SK-N-SH (cell line): ENCODE data around the gene HSDL1. TPM values are rescaled to one million over a fixed set of nuclear protein-coding genes. Genes with fewer than 3 reads are reported as not detected.
A peak's percentile ranks its signal among the peaks of the same experiment; 100 is the strongest.

Experiments
- CTCF ChIA-PET: fragments of 300-600, 350-600 bp; formaldehyde crosslinking; extraction: SDS; loops from one replicate; lab custom pipeline; 2021; lab: Yijun Ruan, JAX
- POLR2A ChIA-PET: fragments of 350-600 bp; sonication (Branson Sonifier 250); formaldehyde crosslinking; extraction: SDS; loops from one replicate; lab custom pipeline; 2020; ENCODE audit warnings: antibody characterized with exemption, inconsistent platforms; lab: Yijun Ruan, JAX
- DNase-seq: peaks from one replicate; pipeline ENCODE4 v3.0.0; 2012
- H2AFZ ChIP-seq: fragments of 200-600 bp; sonication (generic); 2 replicates; pipeline ENCODE4 v1.8.1; 2016; ENCODE audit warnings: antibody characterized with exemption, mild to moderate bottlenecking, low read depth
- H3F3A ChIP-seq: fragments of 200-600 bp; sonication (generic); replicated peaks from 2 replicates; pipeline ENCODE3; 2016; ENCODE audit warnings: antibody characterized with exemption, mild to moderate bottlenecking; ENCODE audit not compliant: insufficient read depth
- H3K27ac ChIP-seq, 2 experiments: fragments of 200-500 bp in 1 of 2; fragments of 200-600 bp in 1 of 2; sonication (Bioruptor generic) in 1 of 2; sonication (generic), shearing (Covaris generic) in 1 of 2; 2 replicates each; pipeline versions ENCODE4 v1.5.1 to v1.6.1; 2014 to 2016; ENCODE audit warnings: low read depth in 2 of 2, inconsistent platforms in 1 of 2, low read length in 1 of 2, mild to moderate bottlenecking in 1 of 2, mixed read lengths in 1 of 2
- H3K27me3 ChIP-seq: fragments of 200-600 bp; sonication (generic), shearing (Covaris generic); 2 replicates; pipeline ENCODE4 v1.6.1; 2016; ENCODE audit warnings: mixed run types; ENCODE audit not compliant: insufficient read depth
- H3K36me3 ChIP-seq, 2 experiments: fragments of 200-500 bp in 1 of 2; fragments of 200-600 bp in 1 of 2; sonication (Bioruptor generic) in 1 of 2; sonication (generic) in 1 of 2; replicated peaks in 1 of 2; 2 replicates each; pipeline versions ENCODE3 to v1.5.1; 2014 to 2016; ENCODE audit warnings: low read length in 1 of 2, mild to moderate bottlenecking in 1 of 2; ENCODE audit not compliant: insufficient read depth in 2 of 2, control insufficient read depth in 1 of 2
- H3K4me1 ChIP-seq, 2 experiments: fragments of 200-500 bp in 1 of 2; fragments of 200-600 bp in 1 of 2; sonication (Bioruptor generic) in 1 of 2; sonication (generic), shearing (Covaris generic) in 1 of 2; 2 replicates each; pipeline versions ENCODE4 v1.5.1 to v1.6.1; 2014 to 2016; ENCODE audit warnings: low read depth in 1 of 2, low read length in 1 of 2, mixed run types in 1 of 2; ENCODE audit not compliant: insufficient read depth in 2 of 2, control insufficient read depth in 1 of 2
- H3K4me2 ChIP-seq: fragments of 200-600 bp; sonication (generic), shearing (Covaris generic); 2 replicates; pipeline ENCODE4 v1.6.1; 2017; ENCODE audit warnings: mixed run types
- H3K4me3 ChIP-seq, 2 experiments: fragments of 200-500 bp in 1 of 2; fragments of 200-600 bp in 1 of 2; sonication (Bioruptor generic) in 1 of 2; sonication (generic), shearing (Covaris generic) in 1 of 2; 2 replicates each; pipeline versions ENCODE4 v1.5.1 to v1.8.1; 2014 to 2016; ENCODE audit warnings: low read depth in 2 of 2, inconsistent platforms in 1 of 2, low read length in 1 of 2, mild to moderate bottlenecking in 1 of 2, mixed read lengths in 1 of 2, moderate library complexity in 1 of 2
- H3K79me2 ChIP-seq: fragments of 200-600 bp; sonication (generic); 2 replicates; pipeline ENCODE4 v1.8.1; 2017; ENCODE audit warnings: mild to moderate bottlenecking; ENCODE audit not compliant: insufficient read depth
- H3K9ac ChIP-seq: fragments of 200-600 bp; sonication (generic); 2 replicates; pipeline ENCODE4 v1.6.1; 2017; ENCODE audit warnings: mixed run types
- H3K9me2 ChIP-seq: fragments of 200-600 bp; sonication (generic); 2 replicates; pipeline ENCODE4 v1.6.1; 2017; ENCODE audit warnings: mixed run types
- H3K9me3 ChIP-seq: fragments of 200-600 bp; sonication (generic); 2 replicates; pipeline ENCODE4 v1.6.1; 2017; ENCODE audit warnings: mixed run types, mild to moderate bottlenecking, moderate library complexity
- H4K20me1 ChIP-seq: fragments of 200-600 bp; sonication (generic); 2 replicates; pipeline ENCODE4 v1.6.1; 2017; ENCODE audit warnings: mild to moderate bottlenecking, mixed run types; ENCODE audit not compliant: insufficient read depth
- EP300 ChIP-seq, 2 experiments: IDR thresholded peaks; 2 replicates each; pipeline versions ENCODE4 v1.4.0 to v1.6.1; 2012; ENCODE audit warnings: borderline replicate concordance in 1 of 2, low read depth in 1 of 2, low read length in 1 of 2
- IRF3 ChIP-seq: fragments of 150-350 bp; IDR thresholded peaks from 2 replicates; pipeline ENCODE4 v1.6.1; 2016; ENCODE audit warnings: mild to moderate bottlenecking, low read depth, low read length
- MAX ChIP-seq: IDR thresholded peaks from 2 replicates; pipeline ENCODE4 v1.4.0; 2012; ENCODE audit warnings: low read depth
- RAD21 ChIP-seq: IDR thresholded peaks from 2 replicates; pipeline ENCODE4 v1.6.1; 2012; ENCODE audit warnings: mild to moderate bottlenecking, low read length
- REST ChIP-seq: IDR thresholded peaks from 2 replicates; pipeline ENCODE4 v1.6.1; 2012; ENCODE audit warnings: mild to moderate bottlenecking, low read depth, low read length, moderate library complexity
- SIN3A ChIP-seq: IDR thresholded peaks from 2 replicates; pipeline ENCODE4 v1.6.1; 2012; ENCODE audit warnings: low read depth, mild to moderate bottlenecking, low read length, moderate library complexity, borderline replicate concordance
- TCF12 ChIP-seq: IDR thresholded peaks from 2 replicates; pipeline ENCODE4 v1.4.0; 2012
- WGBS: methylation state at CpG from one replicate; pipeline ENCODE4 v1.1.6; 2017; ENCODE audit warnings: low lambda C conversion rate; 5-methylcytosine and 5-hydroxymethylcytosine counted together
- polyA plus RNA-seq, 3 experiments: library from polyadenylated mRNA; depleted of rRNA; stranded (reverse); fragments of >200 nt; gene quantifications; 2 replicates each; pipeline ENCODE4 v1.2.3, GENCODE V29; 2012
- TF ChIP-seq, protein P1 (sequence below): IDR thresholded peaks from 2 replicates; pipeline ENCODE4; 2012
- TF ChIP-seq, protein P2 (sequence below): fragments of 150-350 bp; IDR thresholded peaks from 2 replicates; pipeline ENCODE4 v1.6.1; 2017; ENCODE audit warnings: antibody characterized with exemption, low read length, low read depth, borderline replicate concordance

Gene HSDL1
- polyA plus RNA-seq, 1 of the 3 experiments (the other 2 are of a cell fraction), result 14.5 TPM

DNA sequence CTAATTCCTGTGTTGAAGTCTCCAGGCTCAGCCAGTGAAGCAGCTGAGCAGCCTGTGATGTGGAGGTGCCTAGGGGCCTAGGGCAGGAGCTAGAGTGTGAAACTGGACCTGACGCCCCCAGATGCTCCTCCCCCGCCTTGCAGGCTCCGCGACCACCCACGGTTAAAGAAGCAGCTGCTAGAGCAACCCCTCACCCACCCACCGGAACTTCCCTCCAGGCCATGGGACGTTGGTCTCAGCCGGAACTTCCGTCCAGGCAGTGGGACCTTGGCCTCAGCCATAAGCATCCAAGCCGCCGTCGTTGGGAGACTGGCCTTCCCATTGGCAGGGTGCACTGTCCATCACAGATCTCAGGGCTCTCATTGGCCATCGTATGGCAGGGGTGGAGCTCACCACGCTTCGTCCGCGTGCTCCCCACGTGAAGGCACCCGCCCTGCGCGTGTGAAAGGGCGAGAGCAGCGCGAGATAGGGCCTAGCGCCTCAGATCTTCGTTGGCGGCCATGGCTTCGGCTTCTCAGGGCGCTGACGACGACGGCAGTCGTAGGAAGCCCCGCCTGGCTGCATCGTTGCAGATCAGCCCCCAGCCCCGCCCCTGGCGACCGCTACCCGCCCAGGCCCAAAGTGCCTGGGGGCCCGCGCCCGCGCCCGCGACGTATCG lies 45.9 kb upstream of the HSDL1 start, which contains the start of gene ADAD2:
Gene ADAD2 (plus strand): TSS at position 427 of the 658 bp plus-strand sequence. CDS start 74 bp downstream, at position 501.
- no peak for TF ChIP-seq REST
- TF ChIP-seq, protein P1, sequence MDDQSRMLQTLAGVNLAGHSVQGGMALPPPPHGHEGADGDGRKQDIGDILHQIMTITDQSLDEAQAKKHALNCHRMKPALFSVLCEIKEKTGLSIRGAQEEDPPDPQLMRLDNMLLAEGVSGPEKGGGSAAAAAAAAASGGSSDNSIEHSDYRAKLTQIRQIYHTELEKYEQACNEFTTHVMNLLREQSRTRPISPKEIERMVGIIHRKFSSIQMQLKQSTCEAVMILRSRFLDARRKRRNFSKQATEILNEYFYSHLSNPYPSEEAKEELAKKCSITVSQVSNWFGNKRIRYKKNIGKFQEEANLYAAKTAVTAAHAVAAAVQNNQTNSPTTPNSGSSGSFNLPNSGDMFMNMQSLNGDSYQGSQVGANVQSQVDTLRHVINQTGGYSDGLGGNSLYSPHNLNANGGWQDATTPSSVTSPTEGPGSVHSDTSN, result peak; percentile 81
- TF ChIP-seq, all 33 proteins: peak for 1
- Histone ChIP-seq H3K9me2 (no peaks in the 10 kb centered on the region), H3K79me2 (peaks cover 10% of the 10 kb centered on the region), H3F3A (no peaks in the 10 kb centered on the region), H2AFZ (no peak within 1 kb of the TSS), H4K20me1 (no peaks in the 10 kb centered on the region), H3K9me3 (no peaks in the 10 kb centered on the region), H3K36me3 (no peaks in the 10 kb centered on the region), H3K4me1 (peaks cover 0 to 2% of the 10 kb centered on the region in 2 experiments; a peak in 1 of 4 replicates), H3K27ac (no peak within 1 kb of the TSS), H3K27me3 (no peaks in the 10 kb centered on the region), H3K9ac (no peak within 1 kb of the TSS), H3K4me2 (no peak within 1 kb of the TSS), H3K4me3 (no peak within 1 kb of the TSS)
- DNase-seq, result peak; percentile 63
- POLR2A ChIA-PET, result no interaction called here
- 91% methylated on average over 15 of the region's 47 CpGs for WGBS
- CTCF ChIA-PET, result interaction anchor here (5.6 kb wide), 1 partner anchor 15 kb away, joined by 62 read pairs; no protein-coding TSS in a partner anchor

DNA sequence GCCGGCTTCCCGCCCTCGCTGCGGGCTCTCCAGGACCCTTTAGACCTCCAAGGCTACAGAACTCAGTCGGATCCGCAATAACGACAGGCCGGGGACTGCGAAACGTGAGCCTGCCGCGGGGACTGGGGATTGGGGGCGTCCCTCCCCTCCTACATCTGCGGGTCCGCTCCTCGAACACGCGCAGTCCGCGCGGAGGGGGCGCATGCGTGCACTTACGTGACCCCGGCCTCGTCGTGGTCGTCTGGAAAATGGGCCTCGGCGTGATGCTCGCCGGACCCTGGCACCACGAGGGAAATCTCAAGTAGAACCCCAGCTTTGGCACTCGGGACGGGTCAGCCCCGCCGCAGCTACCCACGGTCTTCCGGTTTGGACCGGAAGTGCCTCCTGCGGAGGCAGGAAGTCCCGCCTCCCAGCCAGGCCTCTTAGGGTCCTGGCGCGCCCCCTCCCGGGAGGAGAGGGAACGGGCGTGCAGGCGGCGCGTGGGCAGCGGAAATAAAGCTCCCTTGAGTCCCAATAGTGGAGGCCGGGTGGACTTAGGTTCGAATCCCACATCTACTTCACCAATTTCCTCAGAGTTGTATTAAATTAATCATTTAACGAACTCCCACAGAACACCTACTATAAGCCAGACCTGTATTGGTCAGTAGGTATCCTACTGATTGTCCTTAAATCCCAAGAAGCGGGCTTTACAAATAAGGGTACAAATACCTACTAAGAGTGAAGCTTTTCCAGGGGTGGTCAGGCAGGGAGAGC lies 41.9 kb upstream of the HSDL1 start, which contains the start of gene TAF1C:
Gene TAF1C (minus strand): TSS at position 373 of the 753 bp plus-strand sequence. CDS start 2,069 bp downstream, outside the sequence.
- H3K4me2 ChIP-seq, result peak within 1 kb of the TSS; percentile 92
- H2AFZ ChIP-seq, result peak within 1 kb of the TSS; percentile 97
- peak; percentile 99 for DNase-seq
- H3F3A ChIP-seq, result no peaks in the 10 kb centered on the region
- POLR2A ChIA-PET, result interaction anchor here (0.5 to 1.4 kb wide), 5 partner anchors 8 to 1439 kb away, joined by 3 to 7 read pairs (median 3); partner anchors contain the start of gene MBTPS1
- H3K9me3 ChIP-seq, result no peaks in the 10 kb centered on the region
- H4K20me1 ChIP-seq, result no peaks in the 10 kb centered on the region
- H3K9ac ChIP-seq, result peak within 1 kb of the TSS; percentile 88
- 7% methylated on average over 22 of the region's 55 CpGs for WGBS
- peaks cover 0 to 32% of the 10 kb centered on the region in 2 experiments for H3K36me3 ChIP-seq
- CTCF ChIA-PET, result interaction anchor here (0.6 to 5.6 kb wide), 71 partner anchors 8 to 307 kb away, joined by 3 to 62 read pairs (median 4); partner anchors contain the start of genes DNAAF1, HSDL1, KCNG4 and MBTPS1
- H3K9me2 ChIP-seq, result no peaks in the 10 kb centered on the region
- peaks cover 33% of the 10 kb centered on the region for H3K79me2 ChIP-seq
- H3K27me3 ChIP-seq, result no peaks in the 10 kb centered on the region
- peaks cover 0 to 11% of the 10 kb centered on the region in 2 experiments; a peak in 1 of 4 replicates for H3K4me1 ChIP-seq
- peak within 1 kb of the TSS; percentile 51 to 64; a peak in 3 of 4 replicates for H3K27ac ChIP-seq
- H3K4me3 ChIP-seq, result peak within 1 kb of the TSS; percentile 96 to 100
- TF ChIP-seq, protein P2, sequence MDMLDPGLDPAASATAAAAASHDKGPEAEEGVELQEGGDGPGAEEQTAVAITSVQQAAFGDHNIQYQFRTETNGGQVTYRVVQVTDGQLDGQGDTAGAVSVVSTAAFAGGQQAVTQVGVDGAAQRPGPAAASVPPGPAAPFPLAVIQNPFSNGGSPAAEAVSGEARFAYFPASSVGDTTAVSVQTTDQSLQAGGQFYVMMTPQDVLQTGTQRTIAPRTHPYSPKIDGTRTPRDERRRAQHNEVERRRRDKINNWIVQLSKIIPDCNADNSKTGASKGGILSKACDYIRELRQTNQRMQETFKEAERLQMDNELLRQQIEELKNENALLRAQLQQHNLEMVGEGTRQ, result no peak
- TF ChIP-seq RAD21 (peak; percentile 67), TCF12 (no peak), EP300 (IDR thresholded peaks at IDR 0.05; ENCODE audit: borderline replicate concordance in 1 of 2, low read depth in 1 of 2, low read length in 1 of 2) (no peak; a peak in 1 of 4 replicates), IRF3 (no peak), SIN3A (0 out of 2 replicates have a peak, but pooled peaks have one; percentile 47), MAX (peak; percentile 94)
- TF ChIP-seq, protein P1, result no peak
